H1 (cell line): Measurements from ENCODE around the gene RABL3. TPM values are rescaled to one million over a fixed set of nuclear protein-coding genes. Genes with fewer than 3 reads are reported as not detected.

Experiments
- CTCF ChIA-PET: fragments of 300-600 bp; sonication (Branson Sonifier 250); formaldehyde crosslinking; loops from one replicate; lab custom pipeline; 2021; ENCODE audit not compliant: partially characterized antibody; lab: Charles Lee
- POLR2A ChIA-PET: fragments of 300-600 bp; sonication (Branson Sonifier 250); formaldehyde crosslinking; loops from one replicate; lab custom pipeline; 2021; ENCODE audit warnings: inconsistent platforms; ENCODE audit not compliant: partially characterized antibody; lab: Charles Lee
- DNase-seq, 2 experiments: peaks; one replicate each; pipeline versions ENCODE4 v3.0.0 to v3.0.0-alpha.2; 2010 to 2022; ENCODE audit warnings: low spot score in 2 of 2, low read depth in 1 of 2, mixed read lengths in 1 of 2
- FAIRE-seq: peaks from 2 replicates; lab custom pipeline; 2011; peaks lifted over from hg19 to GRCh38; lab: Jason Lieb, UNC
- H2AFZ ChIP-seq: 2 replicates; pipeline ENCODE4 v1.8.1; 2012; ENCODE audit warnings: low read length, inconsistent platforms
- H2AK5ac ChIP-seq: 2 replicates; pipeline ENCODE4 v1.6.1; 2013; ENCODE audit warnings: low read depth, low read length
- H2BK120ac ChIP-seq: replicated peaks from 2 replicates; pipeline ENCODE3; 2013; ENCODE audit warnings: low read depth, low read length, inconsistent platforms
- H2BK12ac ChIP-seq: 2 replicates; pipeline ENCODE4 v1.6.1; 2013; ENCODE audit warnings: low read depth, low read length
- H2BK15ac ChIP-seq: 2 replicates; pipeline ENCODE4 v1.6.1; 2013; ENCODE audit warnings: low read length
- H2BK20ac ChIP-seq: 2 replicates; pipeline ENCODE4 v1.6.1; 2013; ENCODE audit warnings: low read length
- H2BK5ac ChIP-seq: 2 replicates; pipeline ENCODE4 v1.6.1; 2013; ENCODE audit warnings: low read depth, low read length
- H3K14ac ChIP-seq: 2 replicates; pipeline ENCODE4 v1.6.1; 2013; ENCODE audit warnings: inconsistent platforms; ENCODE audit not compliant: insufficient read length
- H3K18ac ChIP-seq: 2 replicates; pipeline ENCODE4 v1.6.1; 2013; ENCODE audit warnings: low read length; ENCODE audit errors: extremely low read depth
- H3K23ac ChIP-seq: 2 replicates; pipeline ENCODE4 v1.6.1; 2013; ENCODE audit warnings: inconsistent platforms; ENCODE audit not compliant: insufficient read length
- H3K23me2 ChIP-seq: 2 replicates; pipeline ENCODE4 v1.6.1; 2013; ENCODE audit warnings: low read depth, low read length
- H3K27ac ChIP-seq: 2 replicates; pipeline ENCODE4 v1.6.1; 2011; ENCODE audit warnings: low read depth, low read length, inconsistent platforms
- H3K27me3 ChIP-seq, 4 experiments: replicated peaks in 1 of 4; 1 replicate in 1 of 4; 2 replicates in 3 of 4; pipeline versions ENCODE4 v1.6.1 to v1.8.1; 2011 to 2013; ENCODE audit warnings: low read length in 3 of 4, mild to moderate bottlenecking in 3 of 4, inconsistent platforms in 2 of 4, mixed read lengths in 2 of 4, moderate library complexity in 1 of 4; ENCODE audit not compliant: control insufficient read depth in 3 of 4, insufficient read depth in 3 of 4; ENCODE audit errors: extremely low read depth in 1 of 4
- H3K36me3 ChIP-seq, 4 experiments: 2 replicates each; pipeline versions ENCODE4 v1.6.1 to v1.8.1; 2011 to 2013; ENCODE audit warnings: mild to moderate bottlenecking in 4 of 4, low read length in 3 of 4, moderate library complexity in 2 of 4, control low read depth in 1 of 4, inconsistent platforms in 1 of 4; ENCODE audit not compliant: insufficient read depth in 4 of 4, control insufficient read depth in 2 of 4
- H3K4ac ChIP-seq: replicated peaks from 2 replicates; pipeline ENCODE3; 2013; ENCODE audit warnings: low read length, low read depth, mixed read lengths, inconsistent platforms; ENCODE audit not compliant: insufficient read length
- H3K4me1 ChIP-seq, 4 experiments: replicated peaks in 1 of 4; 1 replicate in 1 of 4; 2 replicates in 3 of 4; pipeline versions ENCODE4 v1.6.1 to v1.8.1; 2011 to 2013; ENCODE audit warnings: low read length in 3 of 4, inconsistent platforms in 2 of 4, mixed read lengths in 1 of 4; ENCODE audit not compliant: insufficient read depth in 4 of 4, control insufficient read depth in 3 of 4
- H3K4me2 ChIP-seq, 2 experiments: 2 replicates each; pipeline versions ENCODE4 v1.6.1 to v1.8.1; 2011 to 2013; ENCODE audit warnings: low read depth in 2 of 2, low read length in 2 of 2, control low read depth in 1 of 2, inconsistent platforms in 1 of 2, mild to moderate bottlenecking in 1 of 2; ENCODE audit not compliant: insufficient read depth in 1 of 2
- H3K4me3 ChIP-seq, 4 experiments: fragments of 200-600, 300-600 bp in 1 of 4; sonication (generic), shearing (Covaris generic), sonication (Bioruptor Twin) in 1 of 4; 2 replicates each; pipeline versions ENCODE4 v1.5.1 to v1.8.1; 2011 to 2016; ENCODE audit warnings: low read length in 4 of 4, low read depth in 3 of 4, control low read depth in 2 of 4, inconsistent platforms in 2 of 4, mild to moderate bottlenecking in 2 of 4, mixed read lengths in 1 of 4, moderate library complexity in 1 of 4; ENCODE audit not compliant: insufficient read depth in 2 of 4; ENCODE audit errors: extremely low read depth in 1 of 4
- H3K56ac ChIP-seq: replicated peaks from 2 replicates; pipeline ENCODE3; 2013; ENCODE audit warnings: low read depth, mild to moderate bottlenecking, mixed read lengths, low read length, inconsistent platforms; ENCODE audit not compliant: insufficient read length
- H3K79me1 ChIP-seq: 2 replicates; pipeline ENCODE4 v1.6.1; 2013; ENCODE audit warnings: low read depth, low read length, control low read depth
- H3K79me2 ChIP-seq, 2 experiments: 2 replicates each; pipeline versions ENCODE4 v1.6.1 to v1.8.1; 2012 to 2013; ENCODE audit warnings: low read length in 2 of 2, mild to moderate bottlenecking in 2 of 2, inconsistent platforms in 1 of 2; ENCODE audit not compliant: insufficient read depth in 2 of 2, control insufficient read depth in 1 of 2
- H3K9ac ChIP-seq, 4 experiments: replicated peaks in 1 of 4; 1 replicate in 1 of 4; 2 replicates in 3 of 4; pipeline versions ENCODE4 v1.6.1 to v1.8.1; 2011 to 2013; ENCODE audit warnings: low read depth in 3 of 4, low read length in 3 of 4, control low read depth in 2 of 4, mild to moderate bottlenecking in 2 of 4, moderate library complexity in 2 of 4, inconsistent platforms in 1 of 4; ENCODE audit errors: extremely low read depth in 1 of 4
- H3K9me3 ChIP-seq, 2 experiments: 2 replicates each; pipeline versions ENCODE4 v1.6.1 to v1.8.1; 2012 to 2013; ENCODE audit warnings: mild to moderate bottlenecking in 2 of 2, moderate library complexity in 2 of 2, control low read depth in 1 of 2, inconsistent platforms in 1 of 2, low read depth in 1 of 2, low read length in 1 of 2, mixed read lengths in 1 of 2; ENCODE audit not compliant: insufficient read depth in 2 of 2
- H4K20me1 ChIP-seq, 2 experiments: replicated peaks in 1 of 2; 2 replicates each; pipeline versions ENCODE3 to v1.8.1; 2011 to 2013; ENCODE audit warnings: inconsistent platforms in 2 of 2, low read length in 2 of 2, mild to moderate bottlenecking in 1 of 2; ENCODE audit not compliant: insufficient read depth in 2 of 2, control insufficient read depth in 1 of 2
- H4K5ac ChIP-seq: 2 replicates; pipeline ENCODE4 v1.6.1; 2013; ENCODE audit warnings: low read length, low read depth, mixed read lengths, inconsistent platforms; ENCODE audit not compliant: insufficient read length
- H4K8ac ChIP-seq: 2 replicates; pipeline ENCODE4 v1.8.0; 2013; ENCODE audit warnings: mild to moderate bottlenecking, moderate library complexity, low read length, inconsistent platforms; ENCODE audit not compliant: insufficient read depth; ENCODE audit errors: extremely low read depth
- H4K91ac ChIP-seq: replicated peaks from 2 replicates; pipeline ENCODE3; 2013; ENCODE audit warnings: low read length, mixed read lengths, inconsistent platforms; ENCODE audit not compliant: insufficient read length
- BACH1 ChIP-seq: IDR thresholded peaks from 2 replicates; pipeline ENCODE4 v1.6.1; 2012; ENCODE audit warnings: low read length, improper control_type of control experiment
- BCL11A ChIP-seq, 2 experiments: IDR thresholded peaks; one replicate each; pipeline ENCODE4 v1.6.1; 2011; ENCODE audit warnings: low read depth in 2 of 2, low read length in 2 of 2, mild to moderate bottlenecking in 2 of 2
- E2F6 ChIP-seq: IDR thresholded peaks from 2 replicates; pipeline ENCODE4 v1.6.1; 2012; ENCODE audit warnings: inconsistent platforms
- GTF2F1 ChIP-seq: IDR thresholded peaks from 2 replicates; pipeline ENCODE4 v1.6.1; 2012; ENCODE audit warnings: low read depth, low read length, improper control_type of control experiment, borderline replicate concordance
- JUN ChIP-seq: IDR thresholded peaks from 2 replicates; pipeline ENCODE4 v1.6.1; 2011; ENCODE audit warnings: low read depth, mild to moderate bottlenecking, improper control_type of control experiment, low read length
- KDM5A ChIP-seq: fragments of 200-600 bp; IDR thresholded peaks from 2 replicates; pipeline ENCODE4 v1.7.1; 2012; ENCODE audit warnings: mild to moderate bottlenecking, low read length, inconsistent platforms, mixed read lengths
- NANOG ChIP-seq: IDR thresholded peaks from 2 replicates; pipeline ENCODE4 v1.6.1; 2011; ENCODE audit warnings: low read length, low read depth, mild to moderate bottlenecking, inconsistent platforms; ENCODE audit not compliant: insufficient read depth, poor library complexity, severe bottlenecking
- PHF8 ChIP-seq: fragments of 200-600 bp; sonication (generic); conservative IDR thresholded peaks from 2 replicates; pipeline ENCODE4 v1.7.1; 2012; ENCODE audit warnings: low read depth, mild to moderate bottlenecking, inconsistent platforms, low read length, moderate library complexity
- SIX5 ChIP-seq: IDR thresholded peaks from 2 replicates; pipeline ENCODE4 v1.6.1; 2011; ENCODE audit warnings: mild to moderate bottlenecking, low read depth, low read length
- SP1 ChIP-seq: IDR thresholded peaks from 2 replicates; pipeline ENCODE4 v1.6.1; 2011; ENCODE audit warnings: low read depth, low read length
- TAF1 ChIP-seq: IDR thresholded peaks from 2 replicates; pipeline ENCODE4 v1.6.1; 2011; ENCODE audit warnings: mild to moderate bottlenecking, low read depth, low read length
- TAF7 ChIP-seq: optimal IDR thresholded peaks from 2 replicates; pipeline ENCODE3; 2011; ENCODE audit warnings: low read depth, mild to moderate bottlenecking, inconsistent platforms, low read length, moderate library complexity, borderline replicate concordance
- WGBS, 2 experiments: shearing (Covaris generic) in 1 of 2; methylation state at CpG; one replicate each; pipeline versions ENCODE4 v1.1.6 to v1.1.7; 2013 to 2015; ENCODE audit warnings: low lambda C conversion rate in 2 of 2, mixed read lengths in 2 of 2, inconsistent platforms in 1 of 2, low coverage in 1 of 2, missing lambda C conversion rate in 1 of 2; ENCODE audit not compliant: insufficient replicate concordance in 2 of 2, insufficient coverage in 1 of 2, insufficient read length in 1 of 2; ENCODE audit errors: extremely low coverage in 1 of 2, missing lambda C conversion rate in 1 of 2; 5-methylcytosine and 5-hydroxymethylcytosine counted together
- polyA plus RNA-seq, 7 experiments: library from polyadenylated mRNA; depleted of rRNA in 3 of 7; stranded (reverse) in 5 of 7; unstranded in 2 of 7; fragments of >200 nt in 5 of 7; fragments of 200-250 nt in 2 of 7; gene quantifications; 1 replicate in 5 of 7; 2 replicates in 1 of 7; 4 replicates in 1 of 7; pipeline versions ENCODE4 v1.2.1 to v1.2.3, GENCODE V29; 2011 to 2013; ENCODE audit warnings: missing spikeins in 2 of 7, mixed read lengths in 2 of 7
- total RNA-seq: library from RNA; stranded (reverse); fragmentation: NEBNext Ultra II Directional; extraction: Animal tissue kit (Norgen Biotek cat#: 25700); gene quantifications from 2 replicates; pipeline ENCODE4 v1.2.1, GENCODE V29; 2021

Gene RABL3
- total and polyA plus RNA-seq, 2 of the 8 experiments (the other 6 are each of a cell fraction or from before 2014, with no cell fraction given) = 4.4 to 19.2 TPM

GRCh38 chr3:120689395-120689794 lies 52.9 kb downstream of the RABL3 start:
- CTCF ChIA-PET = interaction anchor here (1.5 kb wide), 1 partner anchor 121 kb away, joined by 3 read pairs; no protein-coding TSS in a partner anchor
- TF ChIP-seq KDM5A (no peak), NANOG (no peak), SP1 (no peak), JUN (no peak), SIX5 (no peak), E2F6 (no peak), PHF8 (no peak), TAF7 (no peak), BACH1 (no peak), GTF2F1 (no peak), TAF1 (no peak), BCL11A (IDR thresholded peaks at IDR 0.05; ENCODE audit: low read depth in 2 of 2, low read length in 2 of 2) (no peak)

More at GRCh38 chr3:120689395-120689794, 52.9 kb downstream of the RABL3 start:
- no peaks in the 10 kb centered on the region for H3K79me1 ChIP-seq
- no peak overlapping the region for H2BK15ac ChIP-seq
- DNase-seq (no peak), FAIRE-seq (no peak)
- H3K9ac ChIP-seq = no peak overlapping the region
- H3K56ac ChIP-seq = no peak overlapping the region
- H3K4ac ChIP-seq = no peak overlapping the region
- POLR2A ChIA-PET = interaction anchor here (1.3 kb wide), 1 partner anchor 25 kb away, joined by 4 read pairs; no protein-coding TSS in a partner anchor
- H3K27ac ChIP-seq = no peak overlapping the region
- H2AFZ ChIP-seq = no peak overlapping the region
- no peak overlapping the region for H3K14ac ChIP-seq
- peaks cover 0 to 2% (median 0%) of the 10 kb centered on the region in 4 experiments; a peak in 2 of 7 replicates for H3K4me1 ChIP-seq
- H2BK12ac ChIP-seq = no peak overlapping the region
- no peaks in the 10 kb centered on the region for H3K9me3 ChIP-seq
- no peak overlapping the region for H2AK5ac ChIP-seq
- no peak overlapping the region for H4K8ac ChIP-seq
- no peak overlapping the region for H3K23ac ChIP-seq
- no peaks in the 10 kb centered on the region for H3K27me3 ChIP-seq
- H4K5ac ChIP-seq = no peak overlapping the region
- H4K20me1 ChIP-seq = no peaks in the 10 kb centered on the region
- no peak overlapping the region for H2BK5ac ChIP-seq
- no peak overlapping the region for H2BK120ac ChIP-seq
- no peak overlapping the region for H3K18ac ChIP-seq
- H3K23me2 ChIP-seq = no peaks in the 10 kb centered on the region
- no peak overlapping the region for H2BK20ac ChIP-seq
- no peak overlapping the region for H3K4me3 ChIP-seq
- H4K91ac ChIP-seq = no peak overlapping the region
- no peak overlapping the region for H3K4me2 ChIP-seq
- no peaks in the 10 kb centered on the region for H3K79me2 ChIP-seq
- WGBS, 2 experiments = 88% methylated on average over 3 of the region's 3 CpGs; no CpG with 5 or more reads in 1 of the 2 experiments
- H3K36me3 ChIP-seq = no peaks in the 10 kb centered on the region
